Neural cell (in vitro differentiated cells): ENCODE measurements around the gene LMNA.

ENCODE experiments used
- CTCF ChIP-seq: fragments of 450-650 bp; IDR thresholded peaks from 2 replicates; pipeline ENCODE4 v1.5.1; 2014; ENCODE audit warnings: antibody characterized with exemption, mild to moderate bottlenecking, moderate library complexity; ENCODE audit not compliant: poor library complexity, severe bottlenecking
- EP300 ChIP-seq: fragments of 450-650 bp; conservative IDR thresholded peaks from 2 replicates; pipeline ENCODE4 v1.6.1; 2014; ENCODE audit warnings: antibody characterized with exemption, mild to moderate bottlenecking, moderate library complexity; ENCODE audit not compliant: poor library complexity, severe bottlenecking

- no peak for TF ChIP-seq EP300
- TF ChIP-seq CTCF = no peak
Measured at GRCh38 chr1:156146769-156147405, 32.4 kb downstream of the LMNA start.
